ENCODE data around the gene KIF25.

KIF25 gene

DNA sequence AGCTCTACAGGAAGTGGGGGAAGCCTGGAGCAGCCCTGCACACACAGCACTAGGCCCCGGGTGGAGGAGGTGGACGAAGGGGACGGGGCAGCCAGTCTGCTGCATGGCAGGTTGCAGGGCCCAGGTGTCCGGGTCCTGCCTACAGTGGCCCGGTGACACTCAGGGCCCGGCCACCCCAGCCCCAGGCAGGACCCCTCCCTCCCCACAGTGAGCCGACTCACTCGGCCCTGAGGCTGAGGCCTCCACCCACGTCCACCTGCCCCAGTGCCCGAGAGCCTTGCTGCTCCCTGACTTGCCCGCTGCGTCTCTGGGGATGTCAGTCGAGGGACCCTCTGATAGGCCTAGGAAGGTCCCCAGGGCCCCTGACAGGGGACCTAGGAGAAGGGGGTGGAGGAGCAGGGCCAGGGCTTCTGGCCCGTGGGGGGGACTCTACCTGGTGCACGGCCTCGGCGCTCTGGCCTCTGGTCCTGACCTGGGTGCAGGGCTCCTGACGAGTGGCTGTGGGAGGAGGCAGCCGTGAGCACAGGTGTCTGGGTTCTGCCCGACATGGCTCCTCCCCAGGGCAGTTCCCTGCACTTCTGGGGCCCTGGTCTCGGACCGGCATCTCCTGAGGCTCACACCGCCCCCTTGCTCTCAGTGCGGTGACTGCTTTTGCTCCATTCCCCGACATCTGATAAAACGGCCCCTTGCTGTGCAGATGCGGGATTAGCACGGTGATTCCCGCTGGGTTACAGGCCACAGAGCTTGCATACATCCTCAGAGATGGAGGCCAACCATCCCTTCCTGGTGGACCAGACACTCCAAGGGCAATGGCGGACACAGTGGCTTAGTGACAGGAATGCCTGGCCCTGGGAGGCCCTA, 61.5 kb downstream of the KIF25 start:
- H3K4me3 ChIP-seq (ENCODE audit: low read length), result no peak overlapping the region
- TF ChIP-seq, protein P1, sequence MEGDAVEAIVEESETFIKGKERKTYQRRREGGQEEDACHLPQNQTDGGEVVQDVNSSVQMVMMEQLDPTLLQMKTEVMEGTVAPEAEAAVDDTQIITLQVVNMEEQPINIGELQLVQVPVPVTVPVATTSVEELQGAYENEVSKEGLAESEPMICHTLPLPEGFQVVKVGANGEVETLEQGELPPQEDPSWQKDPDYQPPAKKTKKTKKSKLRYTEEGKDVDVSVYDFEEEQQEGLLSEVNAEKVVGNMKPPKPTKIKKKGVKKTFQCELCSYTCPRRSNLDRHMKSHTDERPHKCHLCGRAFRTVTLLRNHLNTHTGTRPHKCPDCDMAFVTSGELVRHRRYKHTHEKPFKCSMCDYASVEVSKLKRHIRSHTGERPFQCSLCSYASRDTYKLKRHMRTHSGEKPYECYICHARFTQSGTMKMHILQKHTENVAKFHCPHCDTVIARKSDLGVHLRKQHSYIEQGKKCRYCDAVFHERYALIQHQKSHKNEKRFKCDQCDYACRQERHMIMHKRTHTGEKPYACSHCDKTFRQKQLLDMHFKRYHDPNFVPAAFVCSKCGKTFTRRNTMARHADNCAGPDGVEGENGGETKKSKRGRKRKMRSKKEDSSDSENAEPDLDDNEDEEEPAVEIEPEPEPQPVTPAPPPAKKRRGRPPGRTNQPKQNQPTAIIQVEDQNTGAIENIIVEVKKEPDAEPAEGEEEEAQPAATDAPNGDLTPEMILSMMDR (IDR thresholded peaks at IDR 0.05; ENCODE audit: insufficient read depth, low read depth, low read length, missing control alignments), result no peak
- DNase-seq (ENCODE audit: low read depth), result no peak

DNA sequence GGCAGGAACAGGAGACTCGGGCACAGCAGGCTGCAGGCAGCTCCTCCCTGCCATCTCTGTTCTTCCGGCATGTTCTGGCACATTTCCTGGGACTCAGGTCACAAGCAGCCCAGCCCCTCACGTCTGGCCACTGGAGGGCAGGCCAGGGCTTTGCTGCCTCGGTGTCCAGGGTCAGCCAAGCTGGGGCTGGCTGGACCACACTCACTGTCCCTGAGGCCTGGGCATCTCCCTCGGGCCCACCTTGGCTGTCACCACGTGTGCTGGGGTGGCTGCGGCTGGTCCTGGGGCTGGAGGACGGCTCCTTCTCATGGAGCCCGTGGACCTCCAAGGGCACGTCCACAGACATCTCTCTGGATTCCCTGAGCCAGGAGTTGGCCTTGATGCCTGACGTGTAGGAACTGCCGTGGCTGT, 63.1 kb downstream of the KIF25 start:
- no peak for DNase-seq (ENCODE audit: low read depth)
- H3K4me3 ChIP-seq (ENCODE audit: low read length), result no peak overlapping the region
- TF ChIP-seq, protein P1 (IDR thresholded peaks at IDR 0.05; ENCODE audit: insufficient read depth, low read depth, low read length, missing control alignments), result no peak

DNA sequence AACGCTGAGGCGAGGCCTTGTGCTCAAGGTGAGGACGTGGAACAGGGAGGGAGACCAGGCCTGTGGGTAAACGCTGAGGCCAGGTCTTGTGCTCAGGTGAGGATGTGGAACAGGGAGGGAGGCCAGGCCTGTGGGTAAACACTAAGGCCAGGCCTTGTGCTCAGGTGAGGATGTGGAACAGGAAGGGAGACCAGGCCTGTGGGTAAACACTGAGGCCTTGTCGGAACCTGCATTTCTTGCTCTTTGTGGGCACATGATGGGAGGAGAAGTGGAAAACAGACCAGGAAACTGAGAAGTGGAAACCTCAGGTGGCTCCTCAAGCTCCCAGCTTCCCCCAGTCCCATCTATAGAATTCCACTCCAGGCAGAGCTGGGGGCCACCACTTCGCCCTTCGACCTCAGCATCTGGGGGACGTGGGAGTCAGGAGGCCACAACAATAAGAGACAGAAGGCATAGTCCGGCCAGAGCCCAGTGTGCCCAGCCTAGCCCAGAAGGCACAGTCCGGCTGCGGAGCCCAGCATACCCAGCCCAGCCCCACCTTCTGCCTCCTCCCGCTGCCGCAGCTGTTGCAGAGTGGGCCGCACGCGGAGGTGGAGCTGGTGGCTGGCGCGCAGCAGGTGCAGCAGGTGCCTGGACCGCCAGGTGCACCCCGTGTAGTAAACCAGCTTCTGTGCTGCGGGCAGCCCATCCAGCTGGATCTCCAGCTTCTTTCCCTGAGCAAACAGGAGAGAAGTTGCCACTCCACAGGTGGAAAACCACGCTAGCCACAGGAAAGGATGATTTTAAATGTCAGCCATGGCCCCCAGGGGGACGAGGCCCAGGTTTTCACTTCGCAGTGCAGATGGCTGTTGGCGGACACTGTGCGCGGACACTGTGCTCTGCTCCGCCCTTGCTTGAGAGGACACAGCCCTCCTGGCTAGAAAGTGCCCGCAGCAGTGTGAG, 64.1 kb downstream of the KIF25 start:
- TF ChIP-seq, protein P1 (IDR thresholded peaks at IDR 0.05; ENCODE audit: insufficient read depth, low read depth, low read length, missing control alignments), result no peak
- no peak for DNase-seq (ENCODE audit: low read depth)
- H3K4me3 ChIP-seq (ENCODE audit: low read length), result no peak overlapping the region

DNA sequence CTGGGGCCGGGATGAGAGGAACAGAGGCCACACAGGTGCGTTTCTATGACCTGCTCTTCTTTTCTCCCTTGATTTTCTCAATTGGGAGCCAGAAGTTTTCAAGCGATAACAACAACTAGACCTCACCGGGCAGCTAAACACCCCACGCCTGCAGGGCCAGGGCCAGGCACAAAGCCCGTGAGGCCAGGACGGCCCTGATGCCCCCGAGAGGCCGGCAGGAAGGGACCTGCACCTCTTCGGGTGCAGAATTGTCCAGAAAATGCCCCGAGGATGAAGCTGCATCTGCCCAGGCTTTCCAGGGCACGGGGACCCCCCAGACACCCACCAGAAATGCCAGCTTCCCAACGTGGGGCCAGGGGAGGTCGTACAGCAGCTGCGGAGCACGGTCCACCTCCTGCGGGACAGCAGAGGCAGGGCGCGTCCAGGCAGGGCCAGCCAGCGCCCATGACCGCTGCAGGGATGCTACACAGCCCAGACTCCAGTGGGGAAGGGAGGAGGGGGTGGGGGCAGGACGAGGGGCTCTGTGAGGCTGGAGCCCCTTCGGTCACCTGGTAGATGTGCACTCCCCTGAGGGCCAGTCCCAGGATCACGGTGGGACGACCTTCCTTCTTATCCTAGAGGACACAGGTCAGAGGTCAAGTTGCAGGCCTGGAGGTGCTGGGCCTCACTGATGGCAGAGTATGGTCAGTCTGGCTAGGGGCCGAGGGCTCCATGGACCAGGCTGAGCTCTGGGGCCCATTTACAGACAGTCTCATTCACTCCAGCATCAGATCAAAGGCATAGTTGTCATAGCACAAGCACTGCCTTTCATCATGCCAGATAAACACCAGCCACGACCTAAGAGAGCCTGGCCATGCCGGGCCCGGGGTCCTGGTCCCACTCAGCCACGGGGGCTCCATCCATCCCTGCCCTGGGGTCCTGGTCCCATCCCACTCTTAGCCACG, 65.1 kb downstream of the KIF25 start:
- no peak overlapping the region for H3K4me3 ChIP-seq (ENCODE audit: low read length)
- TF ChIP-seq, protein P1 (IDR thresholded peaks at IDR 0.05; ENCODE audit: insufficient read depth, low read depth, low read length, missing control alignments), result no peak
- no peak for DNase-seq (ENCODE audit: low read depth)

DNA sequence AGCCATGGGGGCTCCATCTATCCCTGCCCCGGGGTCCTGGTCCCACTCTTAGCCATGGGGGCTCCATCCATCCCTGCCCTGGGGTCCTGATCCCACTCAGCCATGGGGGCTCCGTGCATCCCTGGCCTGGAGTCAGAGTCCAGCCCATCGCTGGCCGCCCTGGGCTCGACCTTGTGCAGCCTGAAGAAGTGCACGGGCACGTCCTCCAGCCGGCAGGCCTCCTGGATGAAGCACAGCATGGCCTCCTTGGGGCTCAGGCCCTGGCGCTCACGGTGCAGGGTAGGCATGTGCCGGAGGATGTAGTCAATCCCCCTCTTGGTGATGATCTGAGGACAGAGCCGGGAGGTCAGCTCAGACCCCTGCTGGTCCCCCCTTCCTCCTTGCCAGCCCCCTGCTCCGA, 66.0 kb downstream of the KIF25 start:
- TF ChIP-seq, protein P1 (IDR thresholded peaks at IDR 0.05; ENCODE audit: insufficient read depth, low read depth, low read length, missing control alignments), result no peak
- DNase-seq (ENCODE audit: low read depth), result no peak
- H3K4me3 ChIP-seq (ENCODE audit: low read length), result no peak overlapping the region

DNA sequence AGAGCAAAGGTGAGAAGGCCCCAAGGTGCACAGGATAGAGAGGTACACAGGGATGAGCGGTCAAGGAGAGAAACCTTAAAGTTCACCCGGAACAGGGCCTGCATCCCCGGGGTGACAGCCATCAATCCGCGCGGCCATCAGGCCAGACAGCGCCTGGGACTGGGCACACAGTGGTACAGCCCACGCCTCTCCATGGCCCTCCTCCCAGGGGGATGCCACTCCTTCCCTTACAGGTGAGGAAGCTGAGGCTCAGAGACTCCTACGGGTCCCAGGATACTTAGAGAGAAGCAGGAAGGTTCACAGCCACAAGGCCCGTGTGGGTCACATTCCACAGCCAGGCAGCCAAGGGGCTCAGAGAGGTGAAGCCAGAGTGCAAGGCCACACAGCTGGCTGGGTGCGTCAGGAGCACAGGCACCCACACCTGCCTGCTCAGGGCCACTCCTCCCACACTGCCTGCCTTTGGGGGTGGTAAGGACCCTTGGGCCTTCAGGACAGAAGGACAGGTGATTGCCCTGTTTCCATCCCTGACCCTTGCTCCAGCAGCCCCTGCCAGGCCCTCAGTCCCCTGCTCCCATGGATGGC, 66.8 kb downstream of the KIF25 start:
- H3K4me3 ChIP-seq (ENCODE audit: low read length), result no peak overlapping the region
- no peak for DNase-seq (ENCODE audit: low read depth)
- TF ChIP-seq, protein P1 (IDR thresholded peaks at IDR 0.05; ENCODE audit: insufficient read depth, low read depth, low read length, missing control alignments), result no peak

Measured in epithelial cell of esophagus (primary cell).